GM18868 (cell line): Measurements from ENCODE around the gene PPP2R2D.
"Not testable (repeated sequence)": the region's sequence is repeated elsewhere in the genome, so short reads cannot be mapped to it uniquely, and the experiment has no call there.

Source experiments
- ATAC-seq: cut with Tn5 transposase; IDR thresholded peaks from one replicate; pipeline ENCODE4 v1.9.1; 2021; ENCODE audit warnings: mild to moderate bottlenecking, moderate library complexity; ENCODE audit not compliant: unreplicated experiment

The PPP2R2D gene

GRCh38 chr10:131905603-131906268, 4.9 kb downstream of the PPP2R2D start:
- no peak for ATAC-seq

- no peak for ATAC-seq
Measured at GRCh38 chr10:131906269-131906639, 5.4 kb downstream of the PPP2R2D start.

- no peak for ATAC-seq
Measured at GRCh38 chr10:131907679-131908078, 6.9 kb downstream of the PPP2R2D start.

DNA sequence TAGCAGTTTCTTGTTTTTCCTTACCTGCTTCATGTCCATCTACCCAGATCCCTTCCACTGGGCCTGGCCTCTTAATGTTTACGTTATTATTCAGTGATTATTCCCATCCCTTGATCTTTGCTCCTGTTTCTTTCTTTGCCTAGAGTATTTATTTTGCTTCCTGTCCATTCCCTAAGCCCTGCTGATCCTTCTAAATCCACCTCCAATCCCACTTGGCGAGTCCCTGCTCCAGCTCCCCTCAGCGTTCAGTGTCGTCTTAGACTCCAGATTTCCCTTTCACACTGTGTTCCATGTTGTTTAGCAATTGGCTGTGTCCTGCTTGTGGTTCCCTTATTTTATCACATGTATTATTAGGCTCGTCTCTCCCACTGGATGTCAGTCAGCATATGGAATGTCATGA, 7.3 kb downstream of the PPP2R2D start:
- no peak for ATAC-seq

GRCh38 chr10:131909014-131909808, 8.4 kb downstream of the PPP2R2D start:
- no peak for ATAC-seq

DNA sequence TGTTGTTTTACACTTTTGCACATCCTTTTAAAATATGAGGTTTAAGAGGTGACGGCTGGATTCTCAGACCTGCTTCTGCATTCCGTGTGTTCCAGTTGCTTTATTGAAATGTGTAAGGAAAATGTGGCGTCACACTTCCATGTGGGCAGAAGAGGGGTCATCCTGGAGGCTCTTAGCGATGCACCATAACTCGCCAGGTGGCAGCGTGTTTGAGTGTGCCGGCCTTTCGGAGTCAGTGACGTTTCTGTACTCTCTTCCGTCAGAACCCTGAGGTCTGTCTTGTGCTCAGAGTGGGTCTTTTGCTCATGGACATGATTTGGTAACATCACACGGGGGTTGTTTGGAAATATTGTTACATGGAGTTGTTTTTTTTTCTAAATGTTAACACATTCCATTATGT, 9.1 kb downstream of the PPP2R2D start:
- ATAC-seq: no peak

- ATAC-seq: no peak
Measured at GRCh38 chr10:131910663-131911314, 10.0 kb downstream of the PPP2R2D start.

- no peak for ATAC-seq
Measured at GRCh38 chr10:131911451-131911850, 10.6 kb downstream of the PPP2R2D start.

GRCh38 chr10:131912620-131913019, 11.8 kb downstream of the PPP2R2D start:
- ATAC-seq: no peak

- no peak for ATAC-seq
Measured at GRCh38 chr10:131915484-131915883, 14.7 kb downstream of the PPP2R2D start.

DNA sequence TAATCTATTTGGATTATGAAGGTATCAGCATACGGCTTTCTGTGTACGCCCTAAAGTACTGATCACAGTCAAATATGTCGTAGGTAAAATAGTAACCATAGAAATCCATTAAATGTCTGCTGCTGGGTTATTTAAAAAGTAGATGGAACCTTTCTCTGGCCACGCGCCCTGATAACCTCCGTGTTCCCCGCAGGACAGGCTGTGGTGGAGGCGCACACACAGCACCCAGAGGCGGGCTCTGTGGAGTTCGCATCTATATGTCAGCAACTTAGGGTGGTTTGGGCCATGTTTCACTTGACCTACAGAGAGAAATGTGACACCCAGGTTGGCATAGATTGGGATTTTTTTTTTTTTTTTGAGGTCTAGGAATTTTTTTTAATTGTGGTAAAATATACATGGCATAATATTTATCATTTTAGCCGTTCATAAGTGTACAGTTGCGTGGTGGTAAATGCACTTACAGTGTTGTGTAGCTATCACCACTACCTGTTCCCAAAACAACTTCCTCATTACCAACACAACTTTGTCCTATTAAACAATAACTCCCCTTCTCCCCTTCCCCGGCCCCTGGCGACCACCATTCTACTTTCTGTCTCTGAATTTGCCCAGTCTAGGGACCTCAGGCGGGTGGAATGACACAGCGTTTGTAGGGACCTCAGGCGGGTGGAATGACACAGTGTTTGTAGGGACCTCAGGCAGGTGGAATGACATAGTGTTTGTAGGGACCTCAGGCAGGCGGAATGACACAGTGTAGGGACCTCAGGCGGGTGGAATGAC, 15.4 kb downstream of the PPP2R2D start:
- no peak for ATAC-seq

GRCh38 chr10:131916767-131917160, 16.0 kb downstream of the PPP2R2D start:
- not testable (repeated sequence) for ATAC-seq

GRCh38 chr10:131917496-131917895, 16.7 kb downstream of the PPP2R2D start:
- not testable (repeated sequence) for ATAC-seq

GRCh38 chr10:131919461-131919860, 18.7 kb downstream of the PPP2R2D start:
- not testable (repeated sequence) for ATAC-seq

GRCh38 chr10:131920151-131920550, 19.3 kb downstream of the PPP2R2D start:
- no peak for ATAC-seq

- ATAC-seq: no peak
Measured at GRCh38 chr10:131920693-131921092, 19.9 kb downstream of the PPP2R2D start.

DNA sequence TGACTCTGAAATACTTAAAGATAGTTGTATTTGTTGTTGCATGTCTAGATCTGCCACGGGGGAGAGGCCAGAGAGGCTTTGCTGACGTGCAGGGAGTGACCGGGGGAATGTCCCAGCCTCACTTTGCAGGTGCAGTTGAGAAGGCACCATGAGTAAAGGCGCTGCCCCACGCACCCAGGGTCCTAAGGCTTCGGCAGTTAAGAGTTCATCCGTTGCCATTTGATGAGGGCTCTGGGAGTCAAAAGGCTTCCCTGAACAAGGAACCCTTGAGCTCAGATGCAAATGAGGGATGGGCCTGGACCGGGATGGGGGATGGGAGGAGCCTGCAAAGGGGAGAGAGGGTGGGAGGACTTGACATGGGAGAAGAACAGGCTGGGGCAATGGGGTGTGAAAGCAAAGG, 20.4 kb downstream of the PPP2R2D start:
- peak; percentile 98 for ATAC-seq

DNA sequence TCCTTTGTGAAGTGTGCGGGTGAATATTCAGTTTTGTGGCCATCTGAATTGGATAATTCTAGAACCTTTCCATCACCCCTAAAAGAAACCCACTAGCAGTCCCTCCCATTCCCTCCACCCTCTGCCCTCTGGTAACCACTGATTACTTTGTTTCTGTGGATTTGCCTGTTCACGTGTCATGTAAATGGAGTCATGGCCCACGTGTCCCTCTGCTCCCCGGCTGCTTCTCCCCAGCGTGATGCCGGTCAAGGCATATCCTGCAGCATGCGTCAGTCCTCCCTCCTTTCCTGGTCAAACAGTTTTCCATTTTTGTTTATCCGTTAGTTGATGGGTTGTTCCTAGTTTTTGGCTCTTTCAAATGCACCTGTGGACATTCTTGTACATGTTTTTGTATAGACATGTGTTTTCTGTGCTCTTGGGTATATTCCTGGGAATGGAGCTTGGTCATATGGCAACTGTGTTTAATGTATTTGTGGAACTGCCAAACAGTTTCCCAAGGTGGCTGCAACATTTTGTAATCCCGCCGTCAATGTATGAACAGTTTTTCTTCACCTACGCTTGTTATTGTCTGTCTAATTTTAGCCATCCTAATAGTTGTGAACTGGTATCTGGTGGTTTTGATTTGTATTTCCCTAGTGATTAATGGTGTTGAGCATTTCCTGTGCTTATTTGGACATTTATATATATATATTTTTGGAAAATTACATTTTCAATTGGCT, 22.4 kb downstream of the PPP2R2D start:
- no peak for ATAC-seq

DNA sequence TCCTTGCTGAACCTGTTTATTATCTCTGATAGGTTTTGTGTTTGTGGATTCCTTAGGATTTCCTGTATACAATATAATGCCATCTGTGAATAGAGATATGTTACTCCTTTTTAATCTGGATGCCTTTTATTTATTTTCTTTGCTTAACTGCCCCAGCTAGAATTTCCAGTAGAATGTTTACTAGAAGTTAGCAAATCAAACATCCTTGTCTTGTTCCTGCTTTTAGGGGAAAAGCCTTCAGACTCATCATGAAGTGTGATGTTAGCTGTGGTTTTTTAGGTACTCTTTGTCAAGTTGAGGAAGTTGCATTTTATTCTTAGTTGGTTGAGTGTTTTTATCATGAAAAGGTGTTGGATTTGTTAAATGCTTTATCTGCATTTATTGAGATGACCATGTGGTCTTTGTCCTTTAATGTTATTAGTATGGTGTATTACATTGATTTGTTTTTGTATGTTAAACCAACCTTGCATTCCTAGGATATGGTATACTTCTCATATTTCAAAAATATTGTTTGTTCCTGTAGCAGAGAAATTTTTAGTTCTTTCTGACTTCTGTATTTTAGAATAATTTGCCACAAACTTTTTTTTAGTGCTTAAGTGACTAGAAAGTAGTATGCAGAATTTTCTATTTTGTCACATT, 24.3 kb downstream of the PPP2R2D start:
- no peak for ATAC-seq

DNA sequence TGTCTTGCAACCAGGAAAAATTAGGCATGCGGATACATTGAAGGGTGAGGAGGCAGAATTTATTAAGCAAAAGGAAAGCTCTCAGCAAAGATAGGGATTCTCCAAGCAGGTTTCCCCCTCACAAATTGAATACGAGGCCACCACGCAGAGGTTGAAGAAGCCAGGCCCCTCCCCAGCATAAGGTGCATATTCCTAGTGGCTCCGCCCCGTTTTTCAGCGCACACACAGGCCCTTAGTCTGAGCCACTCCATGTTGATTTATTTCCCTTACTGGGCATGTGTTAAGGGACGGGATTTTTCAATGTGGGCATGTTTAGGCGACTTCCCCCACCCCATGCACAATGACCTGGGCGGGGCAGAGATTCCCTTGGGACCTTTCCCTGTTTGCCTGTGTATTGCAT, 24.9 kb downstream of the PPP2R2D start:
- no peak for ATAC-seq
